SK-N-SH (cell line): Measurements from ENCODE around the gene ZNRD2.

Experiments
- CTCF ChIP-seq: fragments of 200-600 bp; sonication (generic); IDR thresholded peaks from 2 replicates; pipeline ENCODE4 v1.6.1; 2017; ENCODE audit warnings: antibody characterized with exemption, mild to moderate bottlenecking, moderate library complexity
- NRF1 ChIP-seq: IDR thresholded peaks from 2 replicates; pipeline ENCODE4 v1.6.1; 2012; ENCODE audit warnings: low read depth, mild to moderate bottlenecking, low read length
- RFX5 ChIP-seq: IDR thresholded peaks from 2 replicates; pipeline ENCODE4 v1.6.1; 2012; ENCODE audit warnings: mild to moderate bottlenecking, improper control_type of control experiment, low read length
- TAF1 ChIP-seq: IDR thresholded peaks from 2 replicates; pipeline ENCODE4 v1.6.1; 2012; ENCODE audit warnings: low read depth, mild to moderate bottlenecking, low read length, moderate library complexity, borderline replicate concordance
- USF1 ChIP-seq: IDR thresholded peaks from 2 replicates; pipeline ENCODE4 v1.4.0; 2012; ENCODE audit warnings: low read depth, borderline replicate concordance
- TF ChIP-seq, protein P1 (sequence below): fragments of 150-350 bp; IDR thresholded peaks from 2 replicates; pipeline ENCODE4 v1.6.1; 2017; ENCODE audit warnings: antibody characterized with exemption, low read length, low read depth, borderline replicate concordance

GRCh38 chr11:65599216-65599954 is 29.1 kb downstream of the ZNRD2 start:
- TF ChIP-seq, protein P1, sequence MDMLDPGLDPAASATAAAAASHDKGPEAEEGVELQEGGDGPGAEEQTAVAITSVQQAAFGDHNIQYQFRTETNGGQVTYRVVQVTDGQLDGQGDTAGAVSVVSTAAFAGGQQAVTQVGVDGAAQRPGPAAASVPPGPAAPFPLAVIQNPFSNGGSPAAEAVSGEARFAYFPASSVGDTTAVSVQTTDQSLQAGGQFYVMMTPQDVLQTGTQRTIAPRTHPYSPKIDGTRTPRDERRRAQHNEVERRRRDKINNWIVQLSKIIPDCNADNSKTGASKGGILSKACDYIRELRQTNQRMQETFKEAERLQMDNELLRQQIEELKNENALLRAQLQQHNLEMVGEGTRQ, result no peak
- TF ChIP-seq RFX5, result no peak
- no peak for TF ChIP-seq CTCF
- no peak for TF ChIP-seq TAF1
- no peak for TF ChIP-seq USF1
- no peak for TF ChIP-seq NRF1
